Measurements from ENCODE around the gene TAF13. TPM values are rescaled to one million over a fixed set of nuclear protein-coding genes. Genes with fewer than 3 reads are reported as not detected.

TAF13 gene
- total and polyA plus RNA-seq, 9 of the 15 experiments (the other 6 are each of a cell fraction or from before 2014, with no cell fraction given) = 14.9 to 77.2 (median 38.7) TPM

GRCh38 chr1:109083923-109084322 lies 8.1 kb upstream of the TAF13 start (continued):
- TF ChIP-seq FOXP1 (CRISPR knock-in tag; IDR thresholded peaks at IDR 0.05) = no peak
- no peak for TF ChIP-seq ZNF124 (CRISPR knock-in tag; IDR thresholded peaks at IDR 0.05)
- no peak for TF ChIP-seq ZNF436 (CRISPR knock-in tag; IDR thresholded peaks at IDR 0.05)
- TF ChIP-seq MEF2D (tag; conservative IDR thresholded peaks at IDR 0.05; ENCODE audit: low read depth) = no peak
- TF ChIP-seq ZNF655 (CRISPR knock-in tag; IDR thresholded peaks at IDR 0.05) = no peak
- no peak for TF ChIP-seq ETV6 (IDR thresholded peaks at IDR 0.05; ENCODE audit: borderline replicate concordance in 1 of 2, low read depth in 2 of 2, low read length in 1 of 2)
- no peak for TF ChIP-seq ETV6 (CRISPR knock-in tag; IDR thresholded peaks at IDR 0.05; ENCODE audit: borderline replicate concordance)
- no peak for TF ChIP-seq MIER1 (IDR thresholded peaks at IDR 0.05; ENCODE audit: low read depth)
- TF ChIP-seq ZBTB5 (IDR thresholded peaks at IDR 0.05) = no peak
- no peak for TF ChIP-seq BACH1 (tag; IDR thresholded peaks at IDR 0.05)
- no peak for TF ChIP-seq CSDE1 (IDR thresholded peaks at IDR 0.05)
- TF ChIP-seq ATF6 (CRISPR knock-in tag; IDR thresholded peaks at IDR 0.05) = no peak
- TF ChIP-seq PKNOX1 (IDR thresholded peaks at IDR 0.05) = peak; percentile 96
- TF ChIP-seq ZSCAN29 (IDR thresholded peaks at IDR 0.05) = no peak
- no peak for TF ChIP-seq PRMT5 (CRISPR knock-in tag; IDR thresholded peaks at IDR 0.05)
- no peak for TF ChIP-seq XRCC3 (IDR thresholded peaks at IDR 0.05)
- TF ChIP-seq MBD1 (CRISPR knock-in tag; IDR thresholded peaks at IDR 0.05) = no peak
- TF ChIP-seq ZBTB9 (CRISPR knock-in tag; IDR thresholded peaks at IDR 0.05) = no peak
